HG03095 (cell line): Measurements from ENCODE around the gene C1orf174.

Experiments used
- ATAC-seq: cut with Tn5 transposase; IDR thresholded peaks from one replicate; pipeline ENCODE4 v1.9.1; 2021; ENCODE audit warnings: moderate library complexity; ENCODE audit not compliant: unreplicated experiment

C1orf174 gene

DNA sequence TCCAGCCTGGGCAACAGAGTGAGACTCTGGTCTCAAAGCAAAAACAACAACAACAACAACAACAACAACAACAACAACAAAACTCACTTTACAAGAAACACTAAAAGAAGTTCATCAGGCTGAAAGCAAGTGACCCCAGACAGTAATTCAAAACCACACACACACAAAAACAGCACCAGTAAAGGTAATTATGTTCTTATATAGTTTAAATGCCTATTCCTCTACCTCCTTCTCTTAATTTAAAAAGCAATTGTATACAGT is 1.7 kb downstream of the C1orf174 start:
- ATAC-seq, result no peak

DNA sequence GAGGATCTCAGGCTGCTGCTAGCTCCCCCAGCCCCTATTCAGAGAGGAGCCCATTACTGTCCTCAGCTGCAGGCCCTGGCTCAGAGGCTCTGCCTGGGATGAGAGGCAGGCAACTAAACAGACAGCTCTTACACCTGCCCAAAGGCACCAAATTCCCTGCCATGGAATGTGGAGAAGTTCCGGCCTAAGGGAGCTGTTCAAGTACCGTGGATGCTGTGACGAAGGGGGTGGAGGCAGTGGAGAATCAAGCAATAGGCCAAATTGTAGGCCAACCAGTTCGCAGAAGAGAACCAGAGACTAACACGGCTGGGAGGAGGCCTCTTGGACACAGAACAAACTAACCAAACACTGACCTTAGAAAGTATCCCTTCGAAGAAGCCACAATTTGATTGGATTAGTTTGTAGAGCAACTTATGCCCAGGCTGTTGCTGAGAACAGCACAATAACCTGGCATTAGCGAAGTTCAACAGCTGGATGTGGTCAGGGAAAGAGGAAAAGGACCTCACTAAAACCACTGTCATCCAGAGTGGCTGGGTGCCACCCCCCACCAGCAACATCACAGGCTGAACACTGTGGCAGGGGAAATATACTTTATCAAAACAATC is 3.6 kb downstream of the C1orf174 start:
- ATAC-seq, result no peak

DNA sequence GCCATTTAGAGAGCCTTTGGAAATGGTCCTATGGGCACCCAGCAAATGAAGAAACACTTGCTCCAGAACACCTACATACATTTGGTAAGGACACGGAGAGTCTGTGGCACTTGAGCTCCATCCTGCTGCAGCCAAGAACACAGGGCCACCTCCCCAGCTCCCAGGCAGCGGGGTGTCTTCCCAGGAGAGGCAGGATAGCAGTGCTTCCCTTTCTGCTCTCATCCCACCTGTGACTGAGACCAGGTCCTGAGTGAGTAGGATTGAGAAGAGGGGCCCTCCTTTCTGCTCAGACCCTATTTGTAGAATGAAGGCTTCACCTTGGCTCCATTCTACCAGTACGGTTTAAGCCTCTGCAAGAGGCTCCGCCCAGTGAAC is 4.1 kb downstream of the C1orf174 start:
- no peak for ATAC-seq

- no peak for ATAC-seq
These were observed 4.7 kb downstream of the C1orf174 start for GRCh38 chr1:3895279-3895950.

- no peak for ATAC-seq
These were observed 5.3 kb downstream of the C1orf174 start for GRCh38 chr1:3894626-3895278.

DNA sequence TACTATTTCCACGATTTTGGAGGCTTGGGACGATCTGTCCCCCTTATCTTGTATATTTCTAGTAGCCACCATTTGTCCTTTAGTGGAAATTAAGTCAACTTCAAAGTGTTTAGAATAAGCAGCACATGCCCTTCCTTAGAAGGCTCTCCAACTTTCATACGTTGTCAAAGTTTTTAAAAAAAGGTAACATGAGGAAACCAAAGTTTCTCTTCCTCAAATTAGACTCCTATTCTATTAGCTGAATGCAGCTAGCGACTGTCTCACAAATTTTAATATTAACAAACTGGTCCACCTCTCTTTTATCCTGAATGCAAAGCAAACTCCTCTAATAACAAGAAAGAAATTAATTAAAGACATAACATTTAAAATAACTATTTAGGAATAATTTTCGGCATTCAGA is 6.9 kb downstream of the C1orf174 start:
- no peak for ATAC-seq

- ATAC-seq, result no peak
These were observed 7.3 kb downstream of the C1orf174 start for GRCh38 chr1:3892748-3893147.

- no peak for ATAC-seq
These were observed 8.7 kb downstream of the C1orf174 start for GRCh38 chr1:3891329-3891865.

GRCh38 chr1:3890389-3891328 is 9.4 kb downstream of the C1orf174 start:
- ATAC-seq, result no peak

DNA sequence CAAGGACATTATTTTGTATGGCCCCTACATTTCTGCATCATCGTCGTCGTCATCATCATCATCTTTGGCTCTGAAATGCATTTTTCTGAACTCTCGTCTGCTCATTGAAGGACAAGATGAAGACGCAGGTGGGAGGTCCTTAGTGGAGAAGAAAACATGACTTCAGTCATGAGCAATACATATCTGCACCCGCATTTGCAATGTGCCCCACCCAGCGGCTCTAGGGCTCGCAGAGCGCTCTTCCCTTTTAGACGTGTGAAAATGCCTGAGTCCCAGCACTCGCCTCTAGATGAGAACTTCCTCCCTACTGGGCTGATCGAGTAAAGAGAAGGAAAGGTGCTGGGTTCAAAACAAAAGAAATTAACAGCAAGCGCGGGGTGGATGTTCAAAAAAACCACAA is 10.1 kb downstream of the C1orf174 start:
- no peak for ATAC-seq

GRCh38 chr1:3888301-3888700 is 11.8 kb downstream of the C1orf174 start:
- ATAC-seq, result no peak

DNA sequence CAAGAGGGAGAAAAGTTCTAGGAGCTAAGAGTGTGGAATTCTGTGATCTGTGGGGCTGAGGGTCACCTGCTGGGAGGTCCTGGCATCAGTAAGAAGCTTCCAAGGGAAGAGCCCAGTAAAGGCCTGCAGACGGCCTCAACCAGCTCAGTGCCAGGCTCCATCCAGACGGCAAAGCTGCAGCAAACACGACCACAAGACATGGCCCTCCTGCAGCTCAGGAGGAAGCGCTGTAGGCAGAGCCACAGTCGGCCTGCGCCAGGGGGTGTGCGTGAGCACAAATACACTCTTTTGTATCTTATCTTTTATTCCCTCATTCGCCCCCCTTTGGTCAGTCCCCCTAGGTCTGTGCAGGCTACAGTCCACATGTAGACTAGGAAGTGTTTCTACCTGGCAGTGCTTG is 13.4 kb downstream of the C1orf174 start:
- no peak for ATAC-seq

DNA sequence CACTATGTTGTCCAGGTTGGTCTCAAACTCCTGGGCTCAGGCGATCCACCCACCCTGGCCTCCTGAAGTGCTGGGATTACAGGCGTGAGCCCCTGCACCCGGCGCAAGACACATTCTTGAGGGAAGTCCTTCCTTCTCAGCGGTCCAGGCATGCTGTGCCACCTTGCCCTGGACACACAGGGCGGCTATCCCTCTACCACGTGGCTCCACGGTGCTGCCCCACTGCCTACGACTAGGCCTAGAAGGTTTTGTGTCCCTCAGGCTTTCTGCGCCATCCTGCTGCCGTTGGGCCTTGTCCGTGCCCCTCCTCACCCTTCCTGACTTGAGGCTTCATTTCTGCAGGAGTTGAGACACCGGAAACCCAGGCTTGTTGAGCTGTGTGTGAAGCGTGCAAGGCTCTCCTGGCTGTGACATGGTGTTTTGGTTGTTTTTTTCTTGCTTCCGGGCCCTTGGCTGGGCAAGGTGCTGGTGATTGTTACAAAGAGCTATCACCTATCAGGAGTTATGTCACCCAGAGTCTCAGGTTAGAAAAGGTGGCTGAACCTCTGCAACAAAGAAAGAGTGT is 13.9 kb downstream of the C1orf174 start:
- ATAC-seq, result no peak

GRCh38 chr1:3885611-3886010 is 14.5 kb downstream of the C1orf174 start:
- ATAC-seq, result no peak

GRCh38 chr1:3884966-3885365 is 15.1 kb downstream of the C1orf174 start:
- no peak for ATAC-seq

- no peak for ATAC-seq
These were observed 16.7 kb downstream of the C1orf174 start for GRCh38 chr1:3883194-3883925.

GRCh38 chr1:3881193-3881480 is 18.9 kb downstream of the C1orf174 start:
- no peak for ATAC-seq

DNA sequence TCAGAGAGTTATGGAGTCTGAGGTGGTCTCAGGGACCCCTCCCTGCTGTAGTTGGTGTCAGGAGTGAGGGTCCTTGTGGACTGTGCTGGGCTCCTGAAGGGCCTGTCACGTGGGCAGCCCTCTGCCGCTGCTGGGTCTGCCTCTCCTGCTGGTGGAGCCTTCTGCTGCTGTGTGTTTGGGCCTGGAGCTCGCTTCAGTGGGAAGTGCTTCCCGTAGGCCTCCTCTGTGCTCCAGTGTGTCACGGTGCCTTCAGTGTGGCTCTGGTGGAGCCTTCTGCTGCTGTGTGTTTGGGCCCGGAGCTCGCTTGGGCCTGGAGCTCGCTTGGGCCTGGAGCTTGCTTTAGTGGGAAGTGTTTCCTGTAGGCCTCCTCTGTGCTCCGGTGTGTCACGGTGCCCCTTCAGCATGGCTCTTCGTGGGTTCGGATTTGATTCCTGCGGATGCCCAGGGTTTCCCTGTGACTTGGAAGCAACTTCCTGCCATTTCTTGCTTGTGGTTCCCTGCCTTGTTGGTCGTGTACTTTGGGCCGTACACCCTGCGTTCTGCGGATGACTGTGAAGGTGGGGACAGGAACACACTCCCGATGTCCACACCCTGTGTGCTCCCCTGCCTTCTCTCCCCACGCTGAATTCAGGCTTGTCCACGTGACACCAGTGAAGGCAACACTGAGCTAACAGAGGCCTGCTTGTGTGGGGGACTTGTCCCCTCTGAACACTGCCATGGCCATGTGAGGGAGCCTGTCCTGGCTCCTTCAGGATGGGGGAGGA is 19.5 kb downstream of the C1orf174 start:
- ATAC-seq, result no peak

- ATAC-seq, result no peak
These were observed 20.2 kb downstream of the C1orf174 start for GRCh38 chr1:3879787-3880428.
